WTC11 (cell line): ENCODE measurements around the gene ITGA1. TPM values are rescaled to one million over a fixed set of nuclear protein-coding genes. Genes with fewer than 3 reads are reported as not detected.

Experiments
- ATAC-seq: fragments of 200-7000 bp; cut with Tn5 transposase; 2 replicates; pipeline ENCODE4 v1.10.0; 2021; ENCODE audit warnings: mild to moderate bottlenecking, moderate library complexity
- CTCF ChIA-PET: fragments of 300-600 bp; sonication (Branson Sonifier 250); formaldehyde crosslinking; loops from one replicate; lab custom pipeline; 2021; ENCODE audit warnings: antibody characterized with exemption; lab: Charles Lee
- POLR2A ChIA-PET: fragments of 350-600 bp; sonication (Branson Sonifier 250); formaldehyde crosslinking; loops from one replicate; lab custom pipeline; 2021; ENCODE audit warnings: antibody characterized with exemption; lab: Charles Lee
- DNase-seq: peaks from one replicate; pipeline ENCODE4 v3.0.0; 2021; ENCODE audit warnings: low spot score
- H3K27ac Mint-ChIP-seq: 2 replicates; pipeline ENCODE4 v1.8.0; 2021; ENCODE audit warnings: mixed read lengths
- H3K27me3 Mint-ChIP-seq: 2 replicates; pipeline ENCODE4 v1.8.0; 2021; ENCODE audit warnings: low read depth, mild to moderate bottlenecking, moderate library complexity, mixed read lengths
- H3K36me3 Mint-ChIP-seq: 2 replicates; pipeline ENCODE4 v1.8.0; 2021; ENCODE audit warnings: mixed read lengths
- H3K4me1 Mint-ChIP-seq: 2 replicates; pipeline ENCODE4 v1.8.0; 2022; ENCODE audit warnings: mixed read lengths
- H3K4me3 Mint-ChIP-seq: 2 replicates; pipeline ENCODE4 v1.8.0; 2021; ENCODE audit warnings: mild to moderate bottlenecking, moderate library complexity, mixed read lengths
- H3K9me3 Mint-ChIP-seq: 2 replicates; pipeline ENCODE4 v1.8.0; 2021; ENCODE audit warnings: mixed read lengths
- AFF4 ChIP-seq: sonication (generic); formaldehyde crosslinking; IDR thresholded peaks from 2 replicates; pipeline ENCODE4 v1.8.1; 2023; ENCODE audit warnings: mild to moderate bottlenecking, missing genetic modification reagents, borderline replicate concordance
- FOXJ3 ChIP-seq: sonication (generic); formaldehyde crosslinking; IDR thresholded peaks from 2 replicates; pipeline ENCODE4 v1.9.0; 2021; ENCODE audit warnings: missing genetic modification reagents, mild to moderate bottlenecking, borderline replicate concordance
- GRHL2 ChIP-seq: fragments of 250-450 bp; sonication (Bioruptor Pico); IDR thresholded peaks from 2 replicates; pipeline ENCODE4 v1.8.0; 2022; ENCODE audit warnings: mild to moderate bottlenecking, moderate library complexity; ENCODE audit not compliant: insufficient replicate concordance, severe bottlenecking
- JUN ChIP-seq: sonication (generic); formaldehyde crosslinking; IDR thresholded peaks from 2 replicates; pipeline ENCODE4 v1.8.0; 2023; ENCODE audit warnings: mild to moderate bottlenecking, missing genetic modification reagents
- MLX ChIP-seq: sonication (generic); formaldehyde crosslinking; IDR thresholded peaks from 2 replicates; pipeline ENCODE4 v1.8.1; 2023; ENCODE audit warnings: mild to moderate bottlenecking, missing genetic modification reagents, moderate library complexity
- USF1 ChIP-seq: sonication (generic); formaldehyde crosslinking; IDR thresholded peaks from 2 replicates; pipeline ENCODE4 v1.8.0; 2022; ENCODE audit warnings: mild to moderate bottlenecking, missing genetic modification reagents
- ZNF138 ChIP-seq: sonication (generic); formaldehyde crosslinking; conservative IDR thresholded peaks from 2 replicates; pipeline ENCODE4 v1.8.1; 2022; ENCODE audit warnings: mild to moderate bottlenecking, moderate library complexity, missing genetic modification reagents
- ZNF232 ChIP-seq: sonication (generic); formaldehyde crosslinking; IDR thresholded peaks from 2 replicates; pipeline ENCODE4 v1.8.0; 2022; ENCODE audit warnings: mild to moderate bottlenecking, missing genetic modification reagents
- ZNF281 ChIP-seq: sonication (generic); formaldehyde crosslinking; IDR thresholded peaks from 2 replicates; pipeline ENCODE4 v1.8.0; 2023; ENCODE audit warnings: mild to moderate bottlenecking, missing genetic modification reagents
- ZNF396 ChIP-seq: fragments of 250-450 bp; sonication (Bioruptor Pico); IDR thresholded peaks from 2 replicates; pipeline ENCODE4 v1.8.0; 2021; ENCODE audit warnings: mild to moderate bottlenecking, moderate library complexity, borderline replicate concordance
- ZNF416 ChIP-seq: fragments of 250-450 bp; sonication (Bioruptor Pico); IDR thresholded peaks from 2 replicates; pipeline ENCODE4 v1.9.0; 2021; ENCODE audit warnings: mild to moderate bottlenecking, inconsistent platforms
- total RNA-seq: library from RNA; stranded (reverse); gene quantifications from 3 replicates; pipeline ENCODE4 v1.2.3, GENCODE V29; 2021
- TF ChIP-seq, protein P1 (sequence below): sonication (generic); formaldehyde crosslinking; IDR thresholded peaks from 2 replicates; pipeline ENCODE4 v1.8.0; 2022; ENCODE audit warnings: mild to moderate bottlenecking, missing genetic modification reagents
- TF ChIP-seq, protein P2 (sequence below): fragments of 250-450 bp; sonication (Bioruptor Pico); IDR thresholded peaks from 2 replicates; pipeline ENCODE4 v1.9.0; 2021; ENCODE audit warnings: mild to moderate bottlenecking
- TF ChIP-seq, protein P3 (sequence below): fragments of 250-450 bp; sonication (Bioruptor Pico); conservative IDR thresholded peaks from 2 replicates; pipeline ENCODE4 v1.9.0; 2021; ENCODE audit warnings: mild to moderate bottlenecking
- TF ChIP-seq, protein P4 (sequence below): sonication (generic); formaldehyde crosslinking; IDR thresholded peaks from 2 replicates; pipeline ENCODE4 v1.8.1; 2022; ENCODE audit warnings: low read depth, mild to moderate bottlenecking, moderate library complexity, missing genetic modification reagents, borderline replicate concordance

Gene ITGA1
- total RNA-seq, 1 experiment from 2014 or later = 6.5 TPM

DNA sequence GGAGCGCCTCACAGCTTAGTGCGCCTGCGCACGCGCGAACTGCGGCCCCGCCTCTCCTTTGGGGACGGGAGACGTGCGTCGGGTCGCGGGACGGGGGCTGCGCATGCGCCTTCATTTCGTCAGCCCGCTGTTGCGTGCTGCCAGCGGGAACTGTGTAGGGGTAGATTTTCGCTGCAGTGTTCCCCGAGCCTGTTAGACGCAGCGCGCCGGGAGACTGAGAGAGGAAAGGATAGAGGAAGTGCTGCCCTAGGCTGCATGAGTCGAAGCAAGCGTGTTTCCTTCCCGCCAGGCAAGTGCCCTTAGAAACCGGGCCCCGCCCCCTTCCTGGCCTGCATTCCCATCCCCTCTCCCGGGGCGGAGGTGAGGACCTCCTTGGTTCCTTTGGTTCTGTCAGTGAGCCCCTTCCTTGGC is 12.3 kb downstream of the ITGA1 start (continued):
- TF ChIP-seq, protein P1, sequence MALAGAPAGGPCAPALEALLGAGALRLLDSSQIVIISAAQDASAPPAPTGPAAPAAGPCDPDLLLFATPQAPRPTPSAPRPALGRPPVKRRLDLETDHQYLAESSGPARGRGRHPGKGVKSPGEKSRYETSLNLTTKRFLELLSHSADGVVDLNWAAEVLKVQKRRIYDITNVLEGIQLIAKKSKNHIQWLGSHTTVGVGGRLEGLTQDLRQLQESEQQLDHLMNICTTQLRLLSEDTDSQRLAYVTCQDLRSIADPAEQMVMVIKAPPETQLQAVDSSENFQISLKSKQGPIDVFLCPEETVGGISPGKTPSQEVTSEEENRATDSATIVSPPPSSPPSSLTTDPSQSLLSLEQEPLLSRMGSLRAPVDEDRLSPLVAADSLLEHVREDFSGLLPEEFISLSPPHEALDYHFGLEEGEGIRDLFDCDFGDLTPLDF = peak; percentile 17; the same call in 1 of the 2 replicates

- no peaks in the 10 kb centered on the region for H3K27me3 Mint-ChIP-seq
- H3K4me1 Mint-ChIP-seq = peaks cover 61% of the 10 kb centered on the region
- DNase-seq (peak; percentile 53), ATAC-seq (peak; percentile 51)
- POLR2A ChIA-PET = interaction anchor here (1.2 kb wide), 1 partner anchor 11 kb away, joined by 5 read pairs; no protein-coding TSS in a partner anchor
- peak overlapping the region; percentile 91 for H3K4me3 Mint-ChIP-seq
- peak overlapping the region; percentile 99 for H3K27ac Mint-ChIP-seq
- peaks cover 6% of the 10 kb centered on the region; the same call in 1 of the 2 replicates for H3K36me3 Mint-ChIP-seq
- H3K9me3 Mint-ChIP-seq = no peaks in the 10 kb centered on the region
- CTCF ChIA-PET = interaction anchor here (1.0 to 3.8 kb wide), 3 partner anchors 13 to 114 kb away, joined by 3 to 25 read pairs (median 3); partner anchors contain the start of genes ITGA1 and PELO
- no peak for TF ChIP-seq MLX (CRISPR knock-in tag)
- TF ChIP-seq USF1 = no peak
- no peak for TF ChIP-seq ZNF138 (CRISPR knock-in tag)
- TF ChIP-seq, protein P2, sequence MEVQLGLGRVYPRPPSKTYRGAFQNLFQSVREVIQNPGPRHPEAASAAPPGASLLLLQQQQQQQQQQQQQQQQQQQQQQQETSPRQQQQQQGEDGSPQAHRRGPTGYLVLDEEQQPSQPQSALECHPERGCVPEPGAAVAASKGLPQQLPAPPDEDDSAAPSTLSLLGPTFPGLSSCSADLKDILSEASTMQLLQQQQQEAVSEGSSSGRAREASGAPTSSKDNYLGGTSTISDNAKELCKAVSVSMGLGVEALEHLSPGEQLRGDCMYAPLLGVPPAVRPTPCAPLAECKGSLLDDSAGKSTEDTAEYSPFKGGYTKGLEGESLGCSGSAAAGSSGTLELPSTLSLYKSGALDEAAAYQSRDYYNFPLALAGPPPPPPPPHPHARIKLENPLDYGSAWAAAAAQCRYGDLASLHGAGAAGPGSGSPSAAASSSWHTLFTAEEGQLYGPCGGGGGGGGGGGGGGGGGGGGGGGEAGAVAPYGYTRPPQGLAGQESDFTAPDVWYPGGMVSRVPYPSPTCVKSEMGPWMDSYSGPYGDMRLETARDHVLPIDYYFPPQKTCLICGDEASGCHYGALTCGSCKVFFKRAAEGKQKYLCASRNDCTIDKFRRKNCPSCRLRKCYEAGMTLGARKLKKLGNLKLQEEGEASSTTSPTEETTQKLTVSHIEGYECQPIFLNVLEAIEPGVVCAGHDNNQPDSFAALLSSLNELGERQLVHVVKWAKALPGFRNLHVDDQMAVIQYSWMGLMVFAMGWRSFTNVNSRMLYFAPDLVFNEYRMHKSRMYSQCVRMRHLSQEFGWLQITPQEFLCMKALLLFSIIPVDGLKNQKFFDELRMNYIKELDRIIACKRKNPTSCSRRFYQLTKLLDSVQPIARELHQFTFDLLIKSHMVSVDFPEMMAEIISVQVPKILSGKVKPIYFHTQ (CRISPR knock-in tag) = no peak
- no peak for TF ChIP-seq ZNF281 (CRISPR knock-in tag)
- TF ChIP-seq ZNF396 (CRISPR knock-in tag) = no peak
- no peak for TF ChIP-seq JUN (CRISPR knock-in tag)
- TF ChIP-seq AFF4 = no peak
- TF ChIP-seq, protein P3, sequence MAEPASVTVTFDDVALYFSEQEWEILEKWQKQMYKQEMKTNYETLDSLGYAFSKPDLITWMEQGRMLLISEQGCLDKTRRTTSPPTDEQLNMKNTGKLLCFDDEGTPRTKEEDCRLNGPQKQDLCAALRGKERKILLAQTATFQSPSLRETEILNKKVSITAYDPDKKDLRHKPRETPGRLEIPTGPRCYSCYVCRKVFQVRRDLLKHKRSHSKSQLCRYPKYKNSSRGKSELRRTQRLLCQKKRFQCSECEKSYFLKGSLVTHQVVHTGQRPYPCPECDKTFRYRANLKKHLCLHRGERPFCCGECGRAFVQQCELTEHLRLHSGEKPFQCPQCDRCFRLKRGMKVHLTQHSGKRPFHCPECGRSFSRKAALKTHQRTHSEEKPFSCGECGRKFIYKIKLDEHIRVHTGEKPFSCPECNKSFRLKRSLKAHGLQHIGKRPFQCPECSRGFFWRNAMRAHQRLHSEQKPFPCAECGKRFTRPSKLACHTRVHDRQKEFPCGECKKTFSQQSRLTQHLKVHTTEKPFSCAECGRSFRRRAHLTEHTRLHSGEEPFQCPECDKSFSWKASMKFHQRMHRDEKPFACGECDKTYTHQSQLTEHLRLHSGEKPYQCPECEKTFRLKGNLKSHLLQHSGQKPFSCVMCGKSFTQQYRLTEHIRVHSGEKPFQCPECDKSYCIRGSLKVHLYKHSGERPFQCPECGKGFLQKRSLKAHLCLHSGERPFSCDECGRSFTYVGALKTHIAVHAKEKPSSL (CRISPR knock-in tag) = no peak
- no peak for TF ChIP-seq FOXJ3 (CRISPR knock-in tag)
- TF ChIP-seq ZNF416 (CRISPR knock-in tag) = no peak
- TF ChIP-seq GRHL2 (CRISPR knock-in tag) = no peak
- TF ChIP-seq, protein P4, sequence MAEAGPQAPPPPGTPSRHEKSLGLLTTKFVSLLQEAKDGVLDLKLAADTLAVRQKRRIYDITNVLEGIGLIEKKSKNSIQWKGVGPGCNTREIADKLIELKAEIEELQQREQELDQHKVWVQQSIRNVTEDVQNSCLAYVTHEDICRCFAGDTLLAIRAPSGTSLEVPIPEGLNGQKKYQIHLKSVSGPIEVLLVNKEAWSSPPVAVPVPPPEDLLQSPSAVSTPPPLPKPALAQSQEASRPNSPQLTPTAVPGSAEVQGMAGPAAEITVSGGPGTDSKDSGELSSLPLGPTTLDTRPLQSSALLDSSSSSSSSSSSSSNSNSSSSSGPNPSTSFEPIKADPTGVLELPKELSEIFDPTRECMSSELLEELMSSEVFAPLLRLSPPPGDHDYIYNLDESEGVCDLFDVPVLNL (CRISPR knock-in tag) = no peak; the same call in 1 of the 2 replicates
- TF ChIP-seq ZNF232 (CRISPR knock-in tag) = no peak; the same call in 1 of the 2 replicates
Observed at GRCh38 chr5:52800394-52801213, 12.9 kb downstream of the ITGA1 start.
